Embryonic facial prominence (tissue), 1 donor: ENCODE results near the gene PPBP.
"Not testable (repeated sequence)": the region's sequence is repeated elsewhere in the genome, so short reads cannot be mapped to it uniquely, and the experiment has no call there.

Source experiments
- DNase-seq: peaks from one replicate; pipeline ENCODE4 v3.0.0-alpha.2; 2016; ENCODE audit errors: extremely low spot score

Gene PPBP

GRCh38 chr4:73992050-73992449 lies 4.1 kb upstream of the PPBP start:
- no peak for DNase-seq

GRCh38 chr4:73991742-73992000 lies 3.7 kb upstream of the PPBP start:
- no peak for DNase-seq

GRCh38 chr4:73990988-73991741 lies 3.2 kb upstream of the PPBP start:
- no peak for DNase-seq

- DNase-seq = no peak
Measured at GRCh38 chr4:73989928-73990327, 1.9 kb upstream of the PPBP start.

- no peak for DNase-seq
Measured at GRCh38 chr4:73989031-73989430, 1.0 kb upstream of the PPBP start.

- no peak for DNase-seq
Measured at GRCh38 chr4:73985528-73985852, 2.5 kb downstream of the PPBP start.

- no peak for DNase-seq
Measured at GRCh38 chr4:73984736-73985527, 3.1 kb downstream of the PPBP start.

- not testable (repeated sequence) for DNase-seq
Measured at GRCh38 chr4:73981175-73981574, 6.8 kb downstream of the PPBP start.

GRCh38 chr4:73979407-73979957 lies 8.5 kb downstream of the PPBP start:
- DNase-seq = no peak

- DNase-seq = no peak
Measured at GRCh38 chr4:73978886-73979285, 9.1 kb downstream of the PPBP start.

- no peak for DNase-seq
Measured at GRCh38 chr4:73976716-73977115, 11.3 kb downstream of the PPBP start.

- no peak for DNase-seq
Measured at GRCh38 chr4:73976217-73976616, 11.8 kb downstream of the PPBP start.

GRCh38 chr4:73974352-73974751 lies 13.6 kb downstream of the PPBP start:
- DNase-seq = no peak

- no peak for DNase-seq
Measured at GRCh38 chr4:73970945-73971344, 17.0 kb downstream of the PPBP start.

GRCh38 chr4:73970011-73970410 lies 18.0 kb downstream of the PPBP start:
- no peak for DNase-seq

GRCh38 chr4:73967866-73968265 lies 20.1 kb downstream of the PPBP start:
- DNase-seq = no peak

- no peak for DNase-seq
Measured at GRCh38 chr4:73964862-73965611, 23.0 kb downstream of the PPBP start.

- no peak for DNase-seq
Measured at GRCh38 chr4:73962724-73963123, 25.3 kb downstream of the PPBP start.

- DNase-seq = not testable (repeated sequence)
Measured at GRCh38 chr4:73959041-73959440, 28.9 kb downstream of the PPBP start.

GRCh38 chr4:73952352-73952751 lies 35.6 kb downstream of the PPBP start:
- DNase-seq = no peak

- DNase-seq = not testable (repeated sequence)
Measured at GRCh38 chr4:73950376-73950920, 37.5 kb downstream of the PPBP start.

- no peak for DNase-seq
Measured at GRCh38 chr4:73948990-73949706, 38.8 kb downstream of the PPBP start.
